Liver (tissue), 3 donors: ENCODE data around the gene MCUR1.

Experiments
- SP1 ChIP-seq: IDR thresholded peaks from 2 replicates; pipeline ENCODE4 v1.6.1; 2018; ENCODE audit warnings: antibody characterized with exemption, mild to moderate bottlenecking
- TF ChIP-seq, protein P1 (sequence below): fragments of 150-350 bp; IDR thresholded peaks from 2 replicates; pipeline ENCODE4 v1.5.1; 2017; ENCODE audit warnings: improper control_type of control experiment, low read depth, low read length; ENCODE audit not compliant: missing input control
- TF ChIP-seq, protein P2 (sequence below): IDR thresholded peaks from 2 replicates; pipeline ENCODE4 v1.6.1; 2016; ENCODE audit warnings: antibody characterized with exemption, mild to moderate bottlenecking
- donor health status: healthy.
- donor health status: healthy.

DNA sequence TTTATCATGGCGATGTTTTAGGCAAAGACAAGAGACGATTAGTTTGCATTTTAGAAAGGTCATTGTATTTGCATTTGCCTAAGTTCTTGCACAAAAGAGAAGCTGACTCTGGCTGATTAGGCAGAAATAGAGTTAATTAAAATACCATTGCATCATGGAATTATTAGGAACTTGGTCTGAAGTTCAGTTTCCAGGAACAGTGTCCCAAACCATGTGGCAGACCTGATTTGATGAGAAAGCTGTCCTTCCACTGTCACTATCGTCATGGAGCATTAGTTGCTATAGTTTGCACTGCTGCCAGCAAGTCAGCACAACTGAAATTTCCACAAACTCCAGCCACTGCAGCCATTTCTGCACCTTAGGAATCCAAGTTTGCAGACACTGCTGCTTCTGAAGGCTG is 24.3 kb upstream of the MCUR1 start:
- TF ChIP-seq, protein P1, sequence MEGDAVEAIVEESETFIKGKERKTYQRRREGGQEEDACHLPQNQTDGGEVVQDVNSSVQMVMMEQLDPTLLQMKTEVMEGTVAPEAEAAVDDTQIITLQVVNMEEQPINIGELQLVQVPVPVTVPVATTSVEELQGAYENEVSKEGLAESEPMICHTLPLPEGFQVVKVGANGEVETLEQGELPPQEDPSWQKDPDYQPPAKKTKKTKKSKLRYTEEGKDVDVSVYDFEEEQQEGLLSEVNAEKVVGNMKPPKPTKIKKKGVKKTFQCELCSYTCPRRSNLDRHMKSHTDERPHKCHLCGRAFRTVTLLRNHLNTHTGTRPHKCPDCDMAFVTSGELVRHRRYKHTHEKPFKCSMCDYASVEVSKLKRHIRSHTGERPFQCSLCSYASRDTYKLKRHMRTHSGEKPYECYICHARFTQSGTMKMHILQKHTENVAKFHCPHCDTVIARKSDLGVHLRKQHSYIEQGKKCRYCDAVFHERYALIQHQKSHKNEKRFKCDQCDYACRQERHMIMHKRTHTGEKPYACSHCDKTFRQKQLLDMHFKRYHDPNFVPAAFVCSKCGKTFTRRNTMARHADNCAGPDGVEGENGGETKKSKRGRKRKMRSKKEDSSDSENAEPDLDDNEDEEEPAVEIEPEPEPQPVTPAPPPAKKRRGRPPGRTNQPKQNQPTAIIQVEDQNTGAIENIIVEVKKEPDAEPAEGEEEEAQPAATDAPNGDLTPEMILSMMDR: no peak
- TF ChIP-seq, protein P2, sequence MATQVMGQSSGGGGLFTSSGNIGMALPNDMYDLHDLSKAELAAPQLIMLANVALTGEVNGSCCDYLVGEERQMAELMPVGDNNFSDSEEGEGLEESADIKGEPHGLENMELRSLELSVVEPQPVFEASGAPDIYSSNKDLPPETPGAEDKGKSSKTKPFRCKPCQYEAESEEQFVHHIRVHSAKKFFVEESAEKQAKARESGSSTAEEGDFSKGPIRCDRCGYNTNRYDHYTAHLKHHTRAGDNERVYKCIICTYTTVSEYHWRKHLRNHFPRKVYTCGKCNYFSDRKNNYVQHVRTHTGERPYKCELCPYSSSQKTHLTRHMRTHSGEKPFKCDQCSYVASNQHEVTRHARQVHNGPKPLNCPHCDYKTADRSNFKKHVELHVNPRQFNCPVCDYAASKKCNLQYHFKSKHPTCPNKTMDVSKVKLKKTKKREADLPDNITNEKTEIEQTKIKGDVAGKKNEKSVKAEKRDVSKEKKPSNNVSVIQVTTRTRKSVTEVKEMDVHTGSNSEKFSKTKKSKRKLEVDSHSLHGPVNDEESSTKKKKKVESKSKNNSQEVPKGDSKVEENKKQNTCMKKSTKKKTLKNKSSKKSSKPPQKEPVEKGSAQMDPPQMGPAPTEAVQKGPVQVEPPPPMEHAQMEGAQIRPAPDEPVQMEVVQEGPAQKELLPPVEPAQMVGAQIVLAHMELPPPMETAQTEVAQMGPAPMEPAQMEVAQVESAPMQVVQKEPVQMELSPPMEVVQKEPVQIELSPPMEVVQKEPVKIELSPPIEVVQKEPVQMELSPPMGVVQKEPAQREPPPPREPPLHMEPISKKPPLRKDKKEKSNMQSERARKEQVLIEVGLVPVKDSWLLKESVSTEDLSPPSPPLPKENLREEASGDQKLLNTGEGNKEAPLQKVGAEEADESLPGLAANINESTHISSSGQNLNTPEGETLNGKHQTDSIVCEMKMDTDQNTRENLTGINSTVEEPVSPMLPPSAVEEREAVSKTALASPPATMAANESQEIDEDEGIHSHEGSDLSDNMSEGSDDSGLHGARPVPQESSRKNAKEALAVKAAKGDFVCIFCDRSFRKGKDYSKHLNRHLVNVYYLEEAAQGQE: no peak
- TF ChIP-seq SP1: no peak
